Thoracic aorta (tissue), 2 donors: ENCODE measurements around the gene OLA1. TPM values are rescaled to one million over a fixed set of nuclear protein-coding genes. Genes with fewer than 3 reads are reported as not detected.

Experiments used
- ATAC-seq: fragments of 150-250 bp; one replicate; pipeline ENCODE4 v1.8.0; 2017; ENCODE audit warnings: low read depth; ENCODE audit not compliant: insufficient number of reproducible peaks, low FRiP score
- DNase-seq: peaks from one replicate; pipeline ENCODE4 v3.0.0-alpha.2; 2020; ENCODE audit warnings: low spot score
- H3K27ac ChIP-seq, 2 donors: fragments of 200-600 bp; sonication (generic); 1 replicate in 1 of 2; 2 replicates in 1 of 2; pipeline ENCODE4 v1.5.1; 2016; ENCODE audit warnings: mild to moderate bottlenecking in 2 of 2, moderate library complexity in 2 of 2
- H3K27me3 ChIP-seq: fragments of 200-600 bp; sonication (generic); replicated peaks from 2 replicates; pipeline ENCODE4 v1.6.0; 2016; ENCODE audit warnings: mild to moderate bottlenecking; ENCODE audit not compliant: insufficient read depth
- H3K36me3 ChIP-seq: fragments of 200-600 bp; sonication (generic); one replicate; pipeline ENCODE4 v1.5.1; 2016
- H3K4me1 ChIP-seq, 2 donors: fragments of 200-600 bp; sonication (generic); 1 replicate in 1 of 2; 2 replicates in 1 of 2; pipeline versions ENCODE4 v1.5.1 to v1.6.0; 2016; ENCODE audit warnings: low read depth in 2 of 2, mild to moderate bottlenecking in 1 of 2; ENCODE audit not compliant: control insufficient read depth in 1 of 2
- H3K4me3 ChIP-seq: fragments of 200-600 bp; sonication (generic); 2 replicates; pipeline ENCODE4 v1.5.1; 2016; ENCODE audit warnings: mild to moderate bottlenecking
- H3K9me3 ChIP-seq: fragments of 200-600 bp; sonication (generic); 2 replicates; pipeline ENCODE4 v1.5.1; 2016
- CTCF ChIP-seq: fragments of 200-600 bp; sonication (generic); IDR thresholded peaks from one replicate; pipeline ENCODE4 v1.5.1; 2019; ENCODE audit warnings: antibody characterized with exemption
- total RNA-seq, 2 donors: library from RNA; depleted of rRNA; stranded (reverse); fragments of >200 nt; gene quantifications; one replicate each; pipeline versions ENCODE4 v1.1.0 to v1.2.3, GENCODE V29; 2016

OLA1 gene
- total RNA-seq, 2 donors from 2014 or later: 15.2 to 48.0 TPM

- DNase-seq (no peak), ATAC-seq (no peak)
- peaks cover 0 to 10% of the 10 kb centered on the region in 2 donors for H3K4me1 ChIP-seq
- TF ChIP-seq CTCF: no peak
- H3K27me3 ChIP-seq: no peaks in the 10 kb centered on the region
- peaks cover 16% of the 10 kb centered on the region for H3K9me3 ChIP-seq
- H3K27ac ChIP-seq: no peak overlapping the region
- H3K4me3 ChIP-seq: no peak overlapping the region
- no peaks in the 10 kb centered on the region for H3K36me3 ChIP-seq
These were observed 70.9 kb downstream of the OLA1 start for GRCh38 chr2:174177316-174177890.

GRCh38 chr2:174176898-174177297 is 71.4 kb downstream of the OLA1 start:
- Histone ChIP-seq H3K4me3 (no peak overlapping the region), H3K27me3 (no peaks in the 10 kb centered on the region), H3K36me3 (no peaks in the 10 kb centered on the region), H3K9me3 (peaks cover 16% of the 10 kb centered on the region), H3K27ac (no peak overlapping the region), H3K4me1 (peaks cover 0 to 10% of the 10 kb centered on the region in 2 donors)
- TF ChIP-seq CTCF: no peak
- ATAC-seq (no peak), DNase-seq (no peak)

- Histone ChIP-seq H3K36me3 (no peaks in the 10 kb centered on the region), H3K27me3 (no peaks in the 10 kb centered on the region), H3K9me3 (peaks cover 16% of the 10 kb centered on the region), H3K27ac (no peak overlapping the region), H3K4me3 (no peak overlapping the region), H3K4me1 (peaks cover 0 to 10% of the 10 kb centered on the region in 2 donors)
- ATAC-seq: no peak
- no peak for DNase-seq
- no peak for TF ChIP-seq CTCF
These were observed 73.6 kb downstream of the OLA1 start for GRCh38 chr2:174174741-174175140.

GRCh38 chr2:174172802-174173355 is 75.5 kb downstream of the OLA1 start:
- H3K4me1 ChIP-seq: peaks cover 0 to 10% of the 10 kb centered on the region in 2 donors

More at GRCh38 chr2:174172802-174173355, 75.5 kb downstream of the OLA1 start:
- no peak overlapping the region for H3K4me3 ChIP-seq
- no peak overlapping the region for H3K27ac ChIP-seq
- peaks cover 24% of the 10 kb centered on the region for H3K9me3 ChIP-seq
- H3K27me3 ChIP-seq: no peaks in the 10 kb centered on the region
- TF ChIP-seq CTCF: no peak
- ATAC-seq: no peak
- no peak for DNase-seq
- H3K36me3 ChIP-seq: no peaks in the 10 kb centered on the region
